K562 (cell line): ENCODE data around the gene RPLP2. TPM values are rescaled to one million over a fixed set of nuclear protein-coding genes. Genes with fewer than 3 reads are reported as not detected.

Experiments
- GABPB1 ChIP-seq: sonication (generic); formaldehyde crosslinking; IDR thresholded peaks from 2 replicates; pipeline ENCODE4 v1.8.0; 2022; ENCODE audit warnings: mild to moderate bottlenecking, missing genetic modification reagents
- KDM5B ChIP-seq: fragments of 200-600 bp; sonication (generic); IDR thresholded peaks from 2 replicates; pipeline ENCODE4 v1.6.1; 2012; ENCODE audit warnings: low read depth, mild to moderate bottlenecking, moderate library complexity, low read length, control low read depth, inconsistent platforms; ENCODE audit not compliant: insufficient replicate concordance
- KHSRP ChIP-seq: fragments of 450-650 bp; IDR thresholded peaks from 2 replicates; pipeline ENCODE4 v1.6.1; 2017
- MXD1 ChIP-seq: fragments of 250-450 bp; sonication (Bioruptor Pico); IDR thresholded peaks from 2 replicates; pipeline ENCODE4 v1.8.0; 2021; ENCODE audit warnings: borderline replicate concordance, mild to moderate bottlenecking, moderate library complexity; ENCODE audit not compliant: poor library complexity, severe bottlenecking
- PCBP1 ChIP-seq: fragments of 200-400 bp; formaldehyde crosslinking; IDR thresholded peaks from 2 replicates; pipeline ENCODE4 v1.6.1; 2018; ENCODE audit warnings: mild to moderate bottlenecking, low read depth, low read length; ENCODE audit not compliant: poor library complexity, severe bottlenecking
- POLR2G ChIP-seq: fragments of 200-400 bp; formaldehyde crosslinking; IDR thresholded peaks from 2 replicates; pipeline ENCODE4 v1.6.1; 2017; ENCODE audit warnings: low read depth, mild to moderate bottlenecking, antibody characterized with exemption, low read length, moderate library complexity
- SOX6 ChIP-seq: fragments of 450-650 bp; IDR thresholded peaks from 2 replicates; pipeline ENCODE4 v1.6.1; 2014; ENCODE audit warnings: mild to moderate bottlenecking
- ZNF561 ChIP-seq: fragments of 450-650 bp; formaldehyde crosslinking; conservative IDR thresholded peaks from 2 replicates; pipeline ENCODE4 v1.4.0; 2020; ENCODE audit warnings: mild to moderate bottlenecking, moderate library complexity
- polyA plus RNA-seq, 8 experiments: library from polyadenylated mRNA; depleted of rRNA in 4 of 8; stranded (reverse) in 5 of 8; unstranded in 3 of 8; fragments of >200 nt; fragmentation: Nextera tagmentation in 2 of 8; fragmentation: Illumina TruSeq in 1 of 8; extraction: Ambion mirVana in 2 of 8; extraction: Trizol in 1 of 8; gene quantifications; 2 replicates each; pipeline versions ENCODE4 v1.2.1 to v1.2.3, GENCODE V29; 2011 to 2014; ENCODE audit warnings: inconsistent platforms in 1 of 8, missing spikeins in 1 of 8
- total RNA-seq, 7 experiments: library from RNA; depleted of rRNA in 6 of 7; stranded (reverse); fragments of >200 nt in 6 of 7; fragmentation: Illumina TruSeq in 2 of 7; extraction: Trizol in 2 of 7; gene quantifications; 2 replicates each; pipeline versions ENCODE4 v1.2.1 to v1.2.3, GENCODE V29; 2011 to 2021; ENCODE audit warnings: low replicate concordance in 1 of 7
- TF ChIP-seq, protein P1 (sequence below): fragments of 450-650 bp; formaldehyde crosslinking; IDR thresholded peaks from 2 replicates; pipeline ENCODE4 v1.4.0; 2020; ENCODE audit warnings: mild to moderate bottlenecking, moderate library complexity
- TF ChIP-seq, protein P2 (sequence below): IDR thresholded peaks from 3 replicates; pipeline ENCODE4 v1.6.1; 2011; ENCODE audit warnings: borderline replicate concordance, mild to moderate bottlenecking; ENCODE audit not compliant: insufficient read length, insufficient read depth

RPLP2 gene
- total and polyA plus RNA-seq, 9 of the 15 experiments (the other 6 are each of a cell fraction or from before 2014, with no cell fraction given): 528 to 3,807 (median 1,633) TPM

- TF ChIP-seq, protein P1, sequence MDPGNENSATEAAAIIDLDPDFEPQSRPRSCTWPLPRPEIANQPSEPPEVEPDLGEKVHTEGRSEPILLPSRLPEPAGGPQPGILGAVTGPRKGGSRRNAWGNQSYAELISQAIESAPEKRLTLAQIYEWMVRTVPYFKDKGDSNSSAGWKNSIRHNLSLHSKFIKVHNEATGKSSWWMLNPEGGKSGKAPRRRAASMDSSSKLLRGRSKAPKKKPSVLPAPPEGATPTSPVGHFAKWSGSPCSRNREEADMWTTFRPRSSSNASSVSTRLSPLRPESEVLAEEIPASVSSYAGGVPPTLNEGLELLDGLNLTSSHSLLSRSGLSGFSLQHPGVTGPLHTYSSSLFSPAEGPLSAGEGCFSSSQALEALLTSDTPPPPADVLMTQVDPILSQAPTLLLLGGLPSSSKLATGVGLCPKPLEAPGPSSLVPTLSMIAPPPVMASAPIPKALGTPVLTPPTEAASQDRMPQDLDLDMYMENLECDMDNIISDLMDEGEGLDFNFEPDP: no peak
- TF ChIP-seq POLR2G (peak; percentile 70), GABPB1 (CRISPR knock-in tag) (no peak), KDM5B (peak; percentile 26), ZNF561 (CRISPR knock-in tag) (no peak), KHSRP (no peak), SOX6 (no peak), MXD1 (no peak), PCBP1 (peak; percentile 52)
- TF ChIP-seq, protein P2, sequence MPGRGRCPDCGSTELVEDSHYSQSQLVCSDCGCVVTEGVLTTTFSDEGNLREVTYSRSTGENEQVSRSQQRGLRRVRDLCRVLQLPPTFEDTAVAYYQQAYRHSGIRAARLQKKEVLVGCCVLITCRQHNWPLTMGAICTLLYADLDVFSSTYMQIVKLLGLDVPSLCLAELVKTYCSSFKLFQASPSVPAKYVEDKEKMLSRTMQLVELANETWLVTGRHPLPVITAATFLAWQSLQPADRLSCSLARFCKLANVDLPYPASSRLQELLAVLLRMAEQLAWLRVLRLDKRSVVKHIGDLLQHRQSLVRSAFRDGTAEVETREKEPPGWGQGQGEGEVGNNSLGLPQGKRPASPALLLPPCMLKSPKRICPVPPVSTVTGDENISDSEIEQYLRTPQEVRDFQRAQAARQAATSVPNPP: no peak
Measured at GRCh38 chr11:786235-787083, 23.3 kb upstream of the RPLP2 start (continued).
